Loucy (cell line): ENCODE data around the gene NCKAP5.

Source experiments
- H2AFZ ChIP-seq: fragments of 200-600 bp; sonication (generic); 2 replicates; pipeline ENCODE4 v1.6.0; 2016; ENCODE audit warnings: antibody characterized with exemption, mild to moderate bottlenecking, low read length, moderate library complexity
- H3F3A ChIP-seq: fragments of 200-600 bp; 2 replicates; pipeline ENCODE4 v1.6.0; 2016; ENCODE audit warnings: antibody characterized with exemption, low read depth, mild to moderate bottlenecking
- H3K27me3 ChIP-seq: fragments of 200-600 bp; sonication (generic); 2 replicates; pipeline ENCODE4 v1.6.1; 2014; ENCODE audit warnings: low read length, mild to moderate bottlenecking; ENCODE audit not compliant: insufficient read depth, poor library complexity, severe bottlenecking
- H3K36me3 ChIP-seq: fragments of 200-600 bp; sonication (generic); 2 replicates; pipeline ENCODE4 v1.6.1; 2016; ENCODE audit warnings: low read length; ENCODE audit not compliant: insufficient read depth
- H3K4me1 ChIP-seq: fragments of 200-600 bp; sonication (generic); 2 replicates; pipeline ENCODE4 v1.5.1; 2014; ENCODE audit warnings: low read length, mild to moderate bottlenecking; ENCODE audit not compliant: insufficient read depth, poor library complexity, severe bottlenecking
- H3K4me2 ChIP-seq: fragments of 200-600 bp; sonication (generic); 2 replicates; pipeline ENCODE4 v1.6.0; 2014; ENCODE audit warnings: antibody characterized with exemption, low read length, low read depth, mild to moderate bottlenecking; ENCODE audit not compliant: poor library complexity, severe bottlenecking
- H3K4me3 ChIP-seq: fragments of 200-600 bp; sonication (generic); 2 replicates; pipeline ENCODE4 v1.5.1; 2014; ENCODE audit warnings: low read length, mild to moderate bottlenecking, mixed read lengths; ENCODE audit not compliant: poor library complexity, severe bottlenecking
- H3K79me2 ChIP-seq: fragments of 200-600 bp; sonication (generic); 2 replicates; pipeline ENCODE4 v1.6.1; 2014; ENCODE audit warnings: low read length; ENCODE audit not compliant: insufficient read depth
- H3K9ac ChIP-seq: fragments of 200-600 bp; sonication (generic); 2 replicates; pipeline ENCODE4 v1.6.0; 2014; ENCODE audit warnings: mild to moderate bottlenecking, low read depth, low read length, moderate library complexity; ENCODE audit not compliant: poor library complexity, severe bottlenecking
- H3K9me2 ChIP-seq: fragments of 200-600 bp; sonication (generic); replicated peaks from 2 replicates; pipeline ENCODE4 v1.6.1; 2016; ENCODE audit warnings: low read depth, low read length, mixed read lengths
- H3K9me3 ChIP-seq: fragments of 200-600 bp; sonication (generic); 2 replicates; pipeline ENCODE4 v1.6.1; 2014; ENCODE audit warnings: mild to moderate bottlenecking, antibody characterized with exemption, low read length, low read depth; ENCODE audit not compliant: insufficient read depth
- H4K20me1 ChIP-seq: fragments of 200-600 bp; sonication (generic); 2 replicates; pipeline ENCODE4 v1.6.0; 2014; ENCODE audit warnings: antibody characterized with exemption, low read length, mild to moderate bottlenecking; ENCODE audit not compliant: insufficient read depth, poor library complexity, severe bottlenecking
- CTCF ChIP-seq: fragments of 200-600 bp; sonication (generic); conservative IDR thresholded peaks from 2 replicates; pipeline ENCODE4 v1.5.1; 2014; ENCODE audit warnings: mild to moderate bottlenecking, antibody characterized with exemption, low read length
- EZH2phosphoT487 ChIP-seq: fragments of 200-600 bp; IDR thresholded peaks from 2 replicates; pipeline ENCODE4 v1.6.1; 2018; ENCODE audit warnings: antibody characterized with exemption, mild to moderate bottlenecking, moderate library complexity, borderline replicate concordance

NCKAP5 gene

GRCh38 chr2:133431289-133431688, 137.0 kb downstream of the NCKAP5 start:
- H3F3A ChIP-seq: no peaks in the 10 kb centered on the region

GRCh38 chr2:133426791-133427190, 141.5 kb downstream of the NCKAP5 start:
- no peak overlapping the region for H3K4me2 ChIP-seq
- H3K4me1 ChIP-seq: no peaks in the 10 kb centered on the region
- H3F3A ChIP-seq: no peaks in the 10 kb centered on the region
- H2AFZ ChIP-seq: no peak overlapping the region
- no peaks in the 10 kb centered on the region for H4K20me1 ChIP-seq
- no peaks in the 10 kb centered on the region for H3K9me3 ChIP-seq
- no peak for TF ChIP-seq EZH2phosphoT487
- no peak for TF ChIP-seq CTCF
- H3K36me3 ChIP-seq: no peaks in the 10 kb centered on the region
- no peaks in the 10 kb centered on the region for H3K27me3 ChIP-seq
- H3K79me2 ChIP-seq: no peaks in the 10 kb centered on the region
- no peak overlapping the region for H3K4me3 ChIP-seq
- H3K9me2 ChIP-seq: no peaks in the 10 kb centered on the region
- H3K9ac ChIP-seq: no peak overlapping the region

More at GRCh38 chr2:133431289-133431688, 137.0 kb downstream of the NCKAP5 start:
- Histone ChIP-seq H3K4me3 (no peak overlapping the region), H3K9me3 (no peaks in the 10 kb centered on the region), H3K9ac (no peak overlapping the region), H3K9me2 (no peaks in the 10 kb centered on the region), H3K27me3 (no peaks in the 10 kb centered on the region), H3K4me2 (no peak overlapping the region), H3K36me3 (no peaks in the 10 kb centered on the region), H3K4me1 (no peaks in the 10 kb centered on the region), H3K79me2 (no peaks in the 10 kb centered on the region), H2AFZ (no peak overlapping the region), H4K20me1 (no peaks in the 10 kb centered on the region)
- TF ChIP-seq CTCF (no peak), EZH2phosphoT487 (no peak)

GRCh38 chr2:133425612-133426011, 142.7 kb downstream of the NCKAP5 start:
- Histone ChIP-seq H3F3A (no peaks in the 10 kb centered on the region), H2AFZ (no peak overlapping the region), H3K4me2 (no peak overlapping the region)

More at GRCh38 chr2:133425612-133426011, 142.7 kb downstream of the NCKAP5 start:
- Histone ChIP-seq H3K36me3 (no peaks in the 10 kb centered on the region), H3K9me3 (no peaks in the 10 kb centered on the region), H3K4me1 (no peaks in the 10 kb centered on the region), H3K4me3 (no peak overlapping the region), H3K9ac (no peak overlapping the region), H3K79me2 (no peaks in the 10 kb centered on the region), H4K20me1 (no peaks in the 10 kb centered on the region), H3K9me2 (no peaks in the 10 kb centered on the region), H3K27me3 (no peaks in the 10 kb centered on the region)
- no peak for TF ChIP-seq EZH2phosphoT487
- TF ChIP-seq CTCF: no peak
